ENCODE measurements around the gene TOMM70.
"Not testable (repeated sequence)": the region's sequence is repeated elsewhere in the genome, so short reads cannot be mapped to it uniquely, and the experiment has no call there.

GRCh38 chr3:100447067-100447466 is 46.2 kb upstream of the TOMM70 start:
- not testable (repeated sequence) for TF ChIP-seq POLR2A, POLR2AphosphoS5 (IDR thresholded peaks at IDR 0.05)
- TF ChIP-seq, protein P1, sequence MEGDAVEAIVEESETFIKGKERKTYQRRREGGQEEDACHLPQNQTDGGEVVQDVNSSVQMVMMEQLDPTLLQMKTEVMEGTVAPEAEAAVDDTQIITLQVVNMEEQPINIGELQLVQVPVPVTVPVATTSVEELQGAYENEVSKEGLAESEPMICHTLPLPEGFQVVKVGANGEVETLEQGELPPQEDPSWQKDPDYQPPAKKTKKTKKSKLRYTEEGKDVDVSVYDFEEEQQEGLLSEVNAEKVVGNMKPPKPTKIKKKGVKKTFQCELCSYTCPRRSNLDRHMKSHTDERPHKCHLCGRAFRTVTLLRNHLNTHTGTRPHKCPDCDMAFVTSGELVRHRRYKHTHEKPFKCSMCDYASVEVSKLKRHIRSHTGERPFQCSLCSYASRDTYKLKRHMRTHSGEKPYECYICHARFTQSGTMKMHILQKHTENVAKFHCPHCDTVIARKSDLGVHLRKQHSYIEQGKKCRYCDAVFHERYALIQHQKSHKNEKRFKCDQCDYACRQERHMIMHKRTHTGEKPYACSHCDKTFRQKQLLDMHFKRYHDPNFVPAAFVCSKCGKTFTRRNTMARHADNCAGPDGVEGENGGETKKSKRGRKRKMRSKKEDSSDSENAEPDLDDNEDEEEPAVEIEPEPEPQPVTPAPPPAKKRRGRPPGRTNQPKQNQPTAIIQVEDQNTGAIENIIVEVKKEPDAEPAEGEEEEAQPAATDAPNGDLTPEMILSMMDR (IDR thresholded peaks at IDR 0.05): not testable (repeated sequence)
